ENCODE data around the gene SYNE1. TPM values are rescaled to one million over a fixed set of nuclear protein-coding genes. Genes with fewer than 3 reads are reported as not detected.

The SYNE1 gene
- total and polyA plus RNA-seq, 10 donors, result 27.8 to 336 (median 247) TPM

GRCh38 chr6:152071843-152072242 is 565.3 kb downstream of the SYNE1 start:
- no peak for DNase-seq
- H3K27ac ChIP-seq, result no peak overlapping the region
- no peak overlapping the region for H3K4me3 ChIP-seq
- no peaks in the 10 kb centered on the region for H3K4me1 ChIP-seq
- H3K9me3 ChIP-seq, result peaks cover 0 to 30% (median 21%) of the 10 kb centered on the region in 8 donors
- intact Hi-C loops (cut with DNase I; ENCODE audit: low total_unique reads), result no loop called here
- H3K36me3 ChIP-seq, result no peaks in the 10 kb centered on the region
- 73 to 95% (median 82%) methylated on average over 3 of the region's 3 CpGs for WGBS, 5 donors
- TF ChIP-seq POLR2A (IDR thresholded peaks at IDR 0.05) (no peak), POLR2AphosphoS5 (IDR thresholded peaks at IDR 0.05) (no peak), CTCF (IDR thresholded peaks at IDR 0.05 in 8 of 11, conservative IDR thresholded peaks at IDR 0.05 in 3 of 11) (no peak)
- no peaks in the 10 kb centered on the region for H3K27me3 ChIP-seq (replicated peaks in 1 of 7)

Small RNA genes within 50 kb of the gene (small RNA-seq; reads per million reads assigned to genes)
- gene RNA5SP223, result 0 reads per million in 4 donors

Other genes starting within 250 kb of the SYNE1 start
- 10 to 100 TPM; 26.9 to 67.4 (median 62.7) TPM for gene MYCT1, start 60.5 kb upstream of the SYNE1 start, total RNA-seq
- 10 to 100 TPM in 2 of 3 donors, 1 to 10 TPM in 1; 8.8 to 25.3 (median 11.3) TPM for gene MYCT1, start 60.5 kb upstream of the SYNE1 start, polyA plus RNA-seq
- gene VIP, start 113.4 kb upstream of the SYNE1 start, total RNA-seq, result 1 to 10 TPM; 1.6 to 7.4 (median 3.1) TPM
- 10 to 100 TPM in 2 of 3 donors, 1 to 10 TPM in 1; 1.5 to 25.2 (median 19.3) TPM for gene VIP, start 113.4 kb upstream of the SYNE1 start, polyA plus RNA-seq